C4-2B (cell line): ENCODE measurements around the gene SMPD3.

Experiments
- ZFX ChIP-seq: fragments of 450-650 bp; IDR thresholded peaks from 2 replicates; pipeline ENCODE4 v1.6.1; 2017
- TF ChIP-seq, protein P1 (sequence below): fragments of 450-650 bp; conservative IDR thresholded peaks from 2 replicates; pipeline ENCODE4 v1.5.1; 2017; ENCODE audit warnings: mild to moderate bottlenecking

DNA sequence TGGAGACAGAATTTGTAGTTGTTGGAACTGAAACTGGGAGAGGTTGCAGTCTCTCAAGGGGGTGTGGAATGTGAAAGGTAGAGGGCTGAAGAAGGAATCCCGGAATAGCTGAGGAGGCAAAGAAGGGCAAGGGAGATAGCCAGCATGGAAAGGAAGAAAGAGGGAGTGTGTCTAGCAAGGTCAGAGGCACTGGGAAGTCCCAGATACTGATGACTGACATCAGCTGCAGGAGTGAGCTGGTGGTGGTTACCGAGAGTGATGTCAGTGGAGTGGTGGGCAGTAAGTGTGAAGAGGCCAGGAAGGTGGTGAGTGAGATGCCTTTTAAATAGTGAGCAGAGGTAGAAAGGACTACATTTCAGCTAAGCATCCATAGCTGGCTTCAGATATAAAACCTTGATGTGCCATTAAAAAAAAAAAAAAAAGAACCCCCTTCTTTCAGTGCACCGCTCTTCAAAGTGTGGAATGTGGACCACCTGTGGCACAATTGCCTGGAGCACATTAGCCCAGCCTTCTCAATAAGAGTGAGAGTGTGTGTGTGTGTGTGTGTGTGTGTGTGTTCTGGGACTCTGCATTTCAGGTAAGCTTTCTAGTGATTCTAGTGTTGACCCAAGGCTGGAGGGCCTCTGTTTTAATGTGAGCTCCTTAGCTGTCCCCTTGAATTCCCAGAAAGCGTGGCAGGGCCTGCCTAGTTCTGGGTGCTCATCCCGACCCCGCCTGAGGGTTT is 129.0 kb downstream of the SMPD3 start:
- TF ChIP-seq, protein P1, sequence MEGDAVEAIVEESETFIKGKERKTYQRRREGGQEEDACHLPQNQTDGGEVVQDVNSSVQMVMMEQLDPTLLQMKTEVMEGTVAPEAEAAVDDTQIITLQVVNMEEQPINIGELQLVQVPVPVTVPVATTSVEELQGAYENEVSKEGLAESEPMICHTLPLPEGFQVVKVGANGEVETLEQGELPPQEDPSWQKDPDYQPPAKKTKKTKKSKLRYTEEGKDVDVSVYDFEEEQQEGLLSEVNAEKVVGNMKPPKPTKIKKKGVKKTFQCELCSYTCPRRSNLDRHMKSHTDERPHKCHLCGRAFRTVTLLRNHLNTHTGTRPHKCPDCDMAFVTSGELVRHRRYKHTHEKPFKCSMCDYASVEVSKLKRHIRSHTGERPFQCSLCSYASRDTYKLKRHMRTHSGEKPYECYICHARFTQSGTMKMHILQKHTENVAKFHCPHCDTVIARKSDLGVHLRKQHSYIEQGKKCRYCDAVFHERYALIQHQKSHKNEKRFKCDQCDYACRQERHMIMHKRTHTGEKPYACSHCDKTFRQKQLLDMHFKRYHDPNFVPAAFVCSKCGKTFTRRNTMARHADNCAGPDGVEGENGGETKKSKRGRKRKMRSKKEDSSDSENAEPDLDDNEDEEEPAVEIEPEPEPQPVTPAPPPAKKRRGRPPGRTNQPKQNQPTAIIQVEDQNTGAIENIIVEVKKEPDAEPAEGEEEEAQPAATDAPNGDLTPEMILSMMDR: no peak
- no peak for TF ChIP-seq ZFX
